Fibroblast of lung (primary cell): ENCODE measurements around the gene UBXN10. TPM values are rescaled to one million over a fixed set of nuclear protein-coding genes. Genes with fewer than 3 reads are reported as not detected.

Experiments used
- DNase-seq, 2 donors: peaks; one replicate each; pipeline versions ENCODE4 v3.0.0 to v3.0.0-alpha.2; 2010; ENCODE audit warnings: low read depth in 2 of 2
- H2AFZ ChIP-seq: 2 replicates; pipeline ENCODE4 v1.5.1; 2012; ENCODE audit warnings: low read length, control low read depth, inconsistent platforms
- H3K27ac ChIP-seq: 2 replicates; pipeline ENCODE4 v1.5.1; 2011; ENCODE audit warnings: low read length, control low read depth; ENCODE audit not compliant: insufficient read depth
- H3K27me3 ChIP-seq: 2 replicates; pipeline ENCODE4 v1.5.1; 2011; ENCODE audit warnings: mild to moderate bottlenecking, low read length; ENCODE audit not compliant: control insufficient read depth, insufficient read depth
- H3K36me3 ChIP-seq: 2 replicates; pipeline ENCODE4 v1.5.1; 2011; ENCODE audit warnings: low read length; ENCODE audit not compliant: control insufficient read depth, insufficient read depth
- H3K4me1 ChIP-seq: 2 replicates; pipeline ENCODE4 v1.5.1; 2011; ENCODE audit warnings: low read length; ENCODE audit not compliant: control insufficient read depth, insufficient read depth; ENCODE audit errors: extremely low read depth
- H3K4me2 ChIP-seq: 2 replicates; pipeline ENCODE4 v1.5.1; 2011; ENCODE audit warnings: low read length, control low read depth; ENCODE audit not compliant: insufficient read depth; ENCODE audit errors: extremely low read depth
- H3K4me3 ChIP-seq, 4 experiments: fragments of 200-600 bp in 1 of 4; sonication (generic) in 1 of 4; replicated peaks in 1 of 4; 2 replicates each; pipeline ENCODE4 v1.5.1; 2011 to 2016; ENCODE audit warnings: low read length in 4 of 4, low read depth in 3 of 4, mild to moderate bottlenecking in 3 of 4, control low read depth in 2 of 4, inconsistent platforms in 1 of 4, mixed read lengths in 1 of 4; ENCODE audit not compliant: insufficient read depth in 1 of 4; ENCODE audit errors: control extremely low read depth in 1 of 4
- H3K79me2 ChIP-seq: 2 replicates; pipeline ENCODE4 v1.5.1; 2012; ENCODE audit warnings: mild to moderate bottlenecking, low read length, inconsistent platforms; ENCODE audit not compliant: control insufficient read depth, insufficient read depth
- H3K9ac ChIP-seq: 2 replicates; pipeline ENCODE4 v1.5.1; 2011; ENCODE audit warnings: mild to moderate bottlenecking, low read length, control low read depth; ENCODE audit not compliant: insufficient read depth
- H3K9me3 ChIP-seq: 2 replicates; pipeline ENCODE4 v1.5.1; 2012; ENCODE audit warnings: low read depth, low read length; ENCODE audit not compliant: control insufficient read depth, insufficient read depth
- H4K20me1 ChIP-seq: 2 replicates; pipeline ENCODE4 v1.5.1; 2011; ENCODE audit warnings: low read length; ENCODE audit not compliant: control insufficient read depth, insufficient read depth; ENCODE audit errors: extremely low read depth
- EZH2 ChIP-seq: IDR thresholded peaks from 2 replicates; pipeline ENCODE4 v1.5.1; 2012; ENCODE audit warnings: low read length, control low read depth, mild to moderate bottlenecking; ENCODE audit errors: missing control alignments
- polyA plus RNA-seq, 2 donors: library from polyadenylated mRNA; depleted of rRNA in 1 of 2; stranded (reverse) in 1 of 2; unstranded in 1 of 2; fragments of >200 nt; gene quantifications; 2 replicates each; pipeline ENCODE4 v1.2.1, GENCODE V29; 2011 to 2012; ENCODE audit warnings: missing spikeins in 1 of 2
- total RNA-seq: library from RNA; depleted of rRNA; stranded (reverse); fragments of >200 nt; gene quantifications from 2 replicates; pipeline ENCODE4 v1.2.1, GENCODE V29; 2014
- TF ChIP-seq, protein P1 (sequence below), 2 donors: IDR thresholded peaks in 1 of 2; conservative IDR thresholded peaks in 1 of 2; 1 replicate in 1 of 2; 2 replicates in 1 of 2; pipeline ENCODE4 v1.5.1; 2011 to 2012; ENCODE audit warnings: low read length in 2 of 2, control low read depth in 1 of 2, inconsistent platforms in 1 of 2, low read depth in 1 of 2, mild to moderate bottlenecking in 1 of 2

The UBXN10 gene
- total and polyA plus RNA-seq, 2 donors (not counting 1 experiment from before 2014, with no cell fraction given) = 0.33 TPM; not detected in 1

DNA sequence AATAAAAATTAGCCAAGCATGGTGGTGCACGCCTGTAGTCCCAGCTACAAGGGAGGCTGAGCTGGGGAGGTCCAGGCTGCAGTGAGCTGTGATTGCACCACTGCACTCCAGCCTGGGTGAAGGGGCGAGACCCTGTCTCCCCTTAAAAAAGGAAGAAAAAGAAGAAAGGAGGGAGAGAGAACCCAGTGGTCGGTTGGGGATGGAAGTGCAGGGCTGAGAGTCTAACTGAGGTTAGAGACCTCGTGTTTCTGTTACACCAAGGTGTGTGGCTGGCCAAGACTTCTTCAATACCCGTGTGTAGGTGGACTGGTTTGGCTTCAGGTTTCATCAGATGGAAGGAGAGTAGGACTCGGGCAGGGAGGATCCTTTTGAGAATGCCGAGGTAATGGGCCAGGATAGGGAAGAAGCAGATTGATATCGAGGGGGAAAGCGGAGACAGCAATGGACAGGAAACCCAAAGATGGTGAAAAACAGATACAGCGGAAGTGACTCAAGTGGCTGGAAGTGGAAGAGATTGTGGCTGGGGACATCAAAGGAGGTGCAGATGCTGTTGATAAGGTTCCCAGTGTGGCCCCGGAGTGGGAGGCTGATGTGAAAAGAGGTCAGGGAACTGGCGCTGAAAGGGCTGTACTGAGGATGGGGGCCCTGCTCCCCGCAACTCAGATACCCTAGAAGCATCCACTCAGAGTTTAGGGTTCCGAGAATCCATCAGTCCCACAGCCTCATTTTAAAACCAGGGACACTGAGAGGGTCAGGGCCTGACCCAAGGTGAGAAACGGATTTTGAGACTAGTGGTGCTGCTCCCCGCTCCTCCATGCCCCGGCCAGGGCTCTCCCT is 681 bp upstream of the UBXN10 start:
- Histone ChIP-seq H3K27me3 (peaks cover 28% of the 10 kb centered on the region), H3K4me1 (no peaks in the 10 kb centered on the region), H3K27ac (no peak overlapping the region), H3K36me3 (no peaks in the 10 kb centered on the region), H2AFZ (no peak overlapping the region), H3K9me3 (no peaks in the 10 kb centered on the region), H3K4me2 (no peak overlapping the region), H4K20me1 (no peaks in the 10 kb centered on the region), H3K79me2 (no peaks in the 10 kb centered on the region), H3K4me3 (no peak overlapping the region), H3K9ac (no peak overlapping the region)
- no peak for DNase-seq
- TF ChIP-seq, protein P1, sequence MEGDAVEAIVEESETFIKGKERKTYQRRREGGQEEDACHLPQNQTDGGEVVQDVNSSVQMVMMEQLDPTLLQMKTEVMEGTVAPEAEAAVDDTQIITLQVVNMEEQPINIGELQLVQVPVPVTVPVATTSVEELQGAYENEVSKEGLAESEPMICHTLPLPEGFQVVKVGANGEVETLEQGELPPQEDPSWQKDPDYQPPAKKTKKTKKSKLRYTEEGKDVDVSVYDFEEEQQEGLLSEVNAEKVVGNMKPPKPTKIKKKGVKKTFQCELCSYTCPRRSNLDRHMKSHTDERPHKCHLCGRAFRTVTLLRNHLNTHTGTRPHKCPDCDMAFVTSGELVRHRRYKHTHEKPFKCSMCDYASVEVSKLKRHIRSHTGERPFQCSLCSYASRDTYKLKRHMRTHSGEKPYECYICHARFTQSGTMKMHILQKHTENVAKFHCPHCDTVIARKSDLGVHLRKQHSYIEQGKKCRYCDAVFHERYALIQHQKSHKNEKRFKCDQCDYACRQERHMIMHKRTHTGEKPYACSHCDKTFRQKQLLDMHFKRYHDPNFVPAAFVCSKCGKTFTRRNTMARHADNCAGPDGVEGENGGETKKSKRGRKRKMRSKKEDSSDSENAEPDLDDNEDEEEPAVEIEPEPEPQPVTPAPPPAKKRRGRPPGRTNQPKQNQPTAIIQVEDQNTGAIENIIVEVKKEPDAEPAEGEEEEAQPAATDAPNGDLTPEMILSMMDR (conservative IDR thresholded peaks at IDR 0.05 in 1 of 2, IDR thresholded peaks at IDR 0.05 in 1 of 2; ENCODE audit: low read depth in 1 of 2, low read length in 2 of 2) = no peak
- no peak for TF ChIP-seq EZH2

DNA sequence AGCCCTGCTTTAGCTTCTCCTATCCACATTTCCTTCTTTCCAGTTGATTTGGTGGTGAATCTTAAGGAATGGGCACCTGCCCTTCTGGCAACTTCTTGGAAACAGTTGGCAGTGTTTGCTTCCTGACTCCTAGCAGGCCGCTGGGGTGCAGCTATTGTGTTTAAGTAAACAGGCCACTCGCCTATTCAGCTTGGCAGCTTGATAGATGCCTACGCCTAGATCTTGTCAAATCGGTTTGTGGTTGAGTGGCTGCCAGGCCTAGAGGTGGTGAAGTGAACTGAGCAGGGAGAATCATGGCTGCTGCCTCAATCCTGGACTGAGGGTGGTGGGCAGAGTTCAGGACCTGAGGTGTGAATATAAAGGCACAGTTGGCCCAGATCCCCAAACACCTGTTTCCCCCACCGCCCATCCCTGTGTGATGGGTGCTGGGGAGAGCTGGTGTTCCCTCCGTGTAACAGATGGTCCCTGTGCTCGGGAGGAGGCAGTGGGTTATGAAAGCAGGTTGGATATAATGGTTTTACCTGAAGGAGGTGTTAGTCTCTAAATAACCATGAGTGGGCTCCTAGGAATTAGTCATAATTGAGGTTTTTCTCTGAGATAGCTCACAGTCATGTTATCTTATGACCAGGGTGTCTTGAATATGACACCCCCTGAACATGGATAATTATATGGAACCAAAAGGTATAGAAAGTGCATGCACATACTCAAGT is 1.4 kb downstream of the UBXN10 start:
- Histone ChIP-seq H3K9ac (no peak overlapping the region), H3K9me3 (no peaks in the 10 kb centered on the region), H3K4me3 (no peak overlapping the region), H2AFZ (no peak overlapping the region), H3K27me3 (peaks cover 31% of the 10 kb centered on the region), H3K4me2 (no peak overlapping the region), H3K79me2 (no peaks in the 10 kb centered on the region), H4K20me1 (no peaks in the 10 kb centered on the region), H3K27ac (no peak overlapping the region), H3K36me3 (no peaks in the 10 kb centered on the region), H3K4me1 (no peaks in the 10 kb centered on the region)
- no peak for DNase-seq
- no peak for TF ChIP-seq EZH2
- TF ChIP-seq, protein P1 (conservative IDR thresholded peaks at IDR 0.05 in 1 of 2, IDR thresholded peaks at IDR 0.05 in 1 of 2; ENCODE audit: low read depth in 1 of 2, low read length in 2 of 2) = no peak

DNA sequence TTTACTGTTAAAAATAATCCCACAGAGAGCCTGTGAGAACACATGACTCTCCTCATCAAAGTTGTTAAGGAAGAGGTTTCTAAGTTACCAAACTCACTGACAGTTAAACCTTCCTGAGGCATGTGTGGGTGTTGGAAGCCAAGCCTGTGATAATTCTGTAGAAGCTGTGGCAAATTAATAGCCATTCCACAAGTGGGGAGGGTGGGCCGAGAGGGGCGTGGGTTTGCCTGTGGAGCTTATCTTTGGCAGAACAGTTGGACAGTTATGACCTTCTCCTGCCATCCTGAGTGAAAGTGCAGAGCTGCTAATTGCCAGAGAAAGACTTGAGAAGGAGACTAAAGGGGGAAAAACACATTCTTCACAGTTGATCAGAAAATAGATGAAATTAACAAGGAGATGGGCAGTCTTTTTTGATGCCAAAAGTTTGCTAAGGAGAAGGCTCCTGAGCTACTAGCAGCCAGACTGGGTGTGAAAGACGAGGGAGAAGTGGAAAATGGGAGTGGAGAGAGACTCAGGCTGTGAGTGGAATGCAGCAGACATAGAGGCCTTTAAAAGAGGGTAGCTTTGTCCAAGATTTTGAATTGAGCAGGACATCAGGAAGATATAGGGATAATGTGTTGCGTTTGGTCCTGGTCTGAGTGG is 2.0 kb downstream of the UBXN10 start:
- DNase-seq = no peak
- Histone ChIP-seq H3K4me1 (no peaks in the 10 kb centered on the region), H2AFZ (no peak overlapping the region), H3K4me2 (no peak overlapping the region), H3K36me3 (no peaks in the 10 kb centered on the region), H4K20me1 (no peaks in the 10 kb centered on the region), H3K9me3 (no peaks in the 10 kb centered on the region), H3K4me3 (no peak overlapping the region), H3K79me2 (no peaks in the 10 kb centered on the region), H3K27me3 (peaks cover 36% of the 10 kb centered on the region), H3K9ac (no peak overlapping the region), H3K27ac (no peak overlapping the region)
- TF ChIP-seq, protein P1 (conservative IDR thresholded peaks at IDR 0.05 in 1 of 2, IDR thresholded peaks at IDR 0.05 in 1 of 2; ENCODE audit: low read depth in 1 of 2, low read length in 2 of 2) = no peak
- no peak for TF ChIP-seq EZH2
